GM10266 (cell line): Measurements from ENCODE around the gene FLRT1.

Experiments used
- DNase-seq: peaks from one replicate; pipeline ENCODE4 v3.0.0; 2012; ENCODE audit errors: extremely low spot score
- CTCF ChIP-seq: IDR thresholded peaks from 2 replicates; pipeline ENCODE4 v1.5.1; 2012; ENCODE audit warnings: mild to moderate bottlenecking, low read depth; ENCODE audit not compliant: control insufficient read depth, insufficient read depth; ENCODE audit errors: missing control alignments

The FLRT1 gene

GRCh38 chr11:64035576-64035975, at the start of gene FLRT1:
TSS of gene FLRT1 (plus strand) at chr11:64035931. CDS start at chr11:64116268, 80,337 bp downstream.
- TF ChIP-seq CTCF = no peak
- DNase-seq = no peak

- TF ChIP-seq CTCF = no peak
- peak; percentile 94 for DNase-seq
These were observed 49.4 kb upstream of the FLRT1 start, which contains the start of gene OTUB1 for GRCh38 chr11:63986156-63986931. TSS of gene OTUB1 (plus strand) at chr11:63986438. CDS start at chr11:63986457, 19 bp downstream.

GRCh38 chr11:63986932-63987513, 48.7 kb upstream of the FLRT1 start:
- TF ChIP-seq CTCF = no peak

GRCh38 chr11:63991558-63991957, 44.2 kb upstream of the FLRT1 start:
- no peak for TF ChIP-seq CTCF
- DNase-seq = no peak

More at GRCh38 chr11:63986932-63987513, 48.7 kb upstream of the FLRT1 start:
- no peak for DNase-seq

- TF ChIP-seq CTCF = no peak
- no peak for DNase-seq
These were observed 42.6 kb upstream of the FLRT1 start for GRCh38 chr11:63993100-63993499.

- DNase-seq = no peak
- TF ChIP-seq CTCF = no peak
These were observed 41.7 kb upstream of the FLRT1 start for GRCh38 chr11:63993993-63994392.

- TF ChIP-seq CTCF = no peak
- DNase-seq = no peak
These were observed 39.2 kb upstream of the FLRT1 start for GRCh38 chr11:63996512-63996911.
